ENCODE measurements around the gene PRG3. TPM values are rescaled to one million over a fixed set of nuclear protein-coding genes. Genes with fewer than 3 reads are reported as not detected.

PRG3 gene
- total and polyA plus RNA-seq, 3 donors from 2014 or later = not detected

DNA sequence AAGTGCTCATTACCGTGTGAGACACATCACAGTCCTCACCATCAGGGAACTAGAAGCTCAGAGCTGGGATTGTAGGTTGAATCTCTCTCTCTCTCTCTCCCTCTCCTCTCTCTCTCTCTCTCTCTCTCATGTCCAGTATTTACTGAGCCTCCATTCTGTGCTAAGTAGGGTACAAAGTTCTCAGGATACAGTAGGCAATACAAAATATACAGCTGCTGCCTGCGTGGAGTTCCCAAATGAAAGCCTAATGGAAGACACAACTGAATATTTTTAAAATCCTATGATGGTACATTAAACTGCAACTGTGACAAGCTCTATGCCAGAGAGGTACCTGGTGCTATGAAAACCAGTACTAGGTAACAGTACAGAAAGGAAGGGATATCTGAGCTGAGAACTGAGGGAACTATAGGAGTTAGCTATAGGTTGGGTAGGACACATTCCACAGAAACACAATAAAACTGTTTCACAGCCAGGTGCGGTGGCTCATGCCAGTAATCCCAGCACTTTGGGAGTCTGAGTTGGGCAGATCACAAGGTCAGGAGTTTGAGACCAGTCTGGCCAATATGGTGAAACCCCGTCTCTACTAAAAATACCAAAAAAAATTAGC is 19.1 kb upstream of the PRG3 start:
- Histone ChIP-seq H3K9me3 (no peaks in the 10 kb centered on the region), H3K4me1 (no peaks in the 10 kb centered on the region), H3K4me3 (no peak overlapping the region), H3K27me3 (no peaks in the 10 kb centered on the region), H3K36me3 (ENCODE audit: low read depth, missing control alignments) (no peaks in the 10 kb centered on the region), H3K27ac (no peak overlapping the region)
- no peak for TF ChIP-seq POLR2A (IDR thresholded peaks at IDR 0.05)
- no peak for TF ChIP-seq CTCF (IDR thresholded peaks at IDR 0.05)
- no peak for DNase-seq
- intact Hi-C loops (cut with DNase I; ENCODE audit: low total_unique reads) = no loop called here
- 88 to 89% methylated on average over 4 of the region's 4 CpGs for WGBS, 2 donors

DNA sequence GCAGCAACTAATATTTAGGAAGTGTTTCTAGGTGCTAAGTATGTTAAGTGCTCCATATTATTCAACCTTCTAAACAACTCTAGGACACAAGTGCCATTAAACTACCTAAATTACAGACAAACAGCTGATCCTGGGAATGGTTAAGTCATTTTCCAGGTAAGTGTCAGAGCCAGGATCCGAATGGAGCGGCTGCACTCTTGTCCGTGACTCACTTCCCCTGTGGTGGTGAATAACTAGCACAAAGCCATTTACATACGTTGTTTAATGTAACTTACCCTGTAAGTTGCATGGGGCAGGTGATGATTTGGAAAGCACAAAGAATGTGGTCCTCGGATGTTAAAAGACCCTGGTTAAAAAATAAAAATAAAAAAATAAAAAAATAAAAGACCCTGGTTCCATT is 18.3 kb upstream of the PRG3 start:
- no peaks in the 10 kb centered on the region for H3K4me1 ChIP-seq
- intact Hi-C loops (cut with DNase I; ENCODE audit: low total_unique reads) = no loop called here
- no peak for TF ChIP-seq CTCF (IDR thresholded peaks at IDR 0.05)
- no peak for TF ChIP-seq POLR2A (IDR thresholded peaks at IDR 0.05)
- H3K9me3 ChIP-seq = no peaks in the 10 kb centered on the region
- 84 to 91% methylated on average over 5 of the region's 5 CpGs for WGBS, 2 donors
- H3K4me3 ChIP-seq = no peak overlapping the region
- no peak for DNase-seq
- H3K36me3 ChIP-seq (ENCODE audit: low read depth, missing control alignments) = no peaks in the 10 kb centered on the region
- H3K27me3 ChIP-seq = no peaks in the 10 kb centered on the region
- no peak overlapping the region for H3K27ac ChIP-seq

DNA sequence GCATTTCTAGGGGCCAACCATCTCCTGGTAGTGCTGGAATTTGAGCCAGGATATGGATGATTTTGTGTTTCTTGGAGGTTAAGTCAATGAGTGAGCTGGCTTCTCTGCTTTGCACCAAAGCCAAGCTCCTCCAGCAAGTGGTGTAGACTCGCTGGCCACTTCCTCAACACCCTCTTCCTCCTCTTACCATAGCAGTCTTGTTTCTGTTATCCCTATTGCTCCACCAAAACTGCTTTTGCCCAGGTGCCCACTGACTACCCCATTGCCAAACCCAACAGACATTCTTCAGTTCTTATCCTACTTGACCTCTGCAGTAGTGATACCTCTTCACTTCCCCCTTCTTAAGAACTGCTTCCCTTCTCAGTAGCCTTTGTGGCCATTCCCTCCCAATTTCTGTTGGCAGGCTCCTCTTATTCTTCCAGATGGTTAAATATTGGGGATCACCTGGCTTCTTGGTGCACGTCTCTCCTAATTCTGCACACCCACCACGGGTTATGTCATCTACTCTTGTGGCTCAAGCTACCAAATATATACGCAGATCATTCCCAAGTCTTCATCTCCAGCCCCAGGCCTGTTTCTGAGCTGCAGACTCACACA is 16.5 kb upstream of the PRG3 start:
- WGBS, 2 donors = 86 to 90% methylated on average over 4 of the region's 4 CpGs
- no peak for DNase-seq

GRCh38 chr11:57396744-57397143 is 15.8 kb upstream of the PRG3 start:
- H3K9me3 ChIP-seq = no peaks in the 10 kb centered on the region
- WGBS, 2 donors = 79% methylated on average over 2 of the region's 2 CpGs
- TF ChIP-seq CTCF (IDR thresholded peaks at IDR 0.05) = no peak
- TF ChIP-seq POLR2A (IDR thresholded peaks at IDR 0.05) = no peak

More for the DNA sequence above, 16.5 kb upstream of the PRG3 start:
- H3K4me1 ChIP-seq = no peaks in the 10 kb centered on the region
- H3K27me3 ChIP-seq = no peaks in the 10 kb centered on the region
- TF ChIP-seq POLR2A (IDR thresholded peaks at IDR 0.05) = no peak
- no peak for TF ChIP-seq CTCF (IDR thresholded peaks at IDR 0.05)
- no peak overlapping the region for H3K27ac ChIP-seq
- H3K4me3 ChIP-seq = no peak overlapping the region
- no peaks in the 10 kb centered on the region for H3K9me3 ChIP-seq
- intact Hi-C loops (cut with DNase I; ENCODE audit: low total_unique reads) = no loop called here
- no peaks in the 10 kb centered on the region for H3K36me3 ChIP-seq (ENCODE audit: low read depth, missing control alignments)

More at GRCh38 chr11:57396744-57397143, 15.8 kb upstream of the PRG3 start:
- Histone ChIP-seq H3K27ac (no peak overlapping the region), H3K4me1 (no peaks in the 10 kb centered on the region), H3K4me3 (no peak overlapping the region), H3K36me3 (ENCODE audit: low read depth, missing control alignments) (no peaks in the 10 kb centered on the region), H3K27me3 (no peaks in the 10 kb centered on the region)
- DNase-seq = no peak
- intact Hi-C loops (cut with DNase I; ENCODE audit: low total_unique reads) = no loop called here
